ENCODE results near the gene MACROD2. TPM values are rescaled to one million over a fixed set of nuclear protein-coding genes. Genes with fewer than 3 reads are reported as not detected.

MACROD2 gene
- total RNA-seq, 1 donor from 2014 or later = 3.1 TPM

DNA sequence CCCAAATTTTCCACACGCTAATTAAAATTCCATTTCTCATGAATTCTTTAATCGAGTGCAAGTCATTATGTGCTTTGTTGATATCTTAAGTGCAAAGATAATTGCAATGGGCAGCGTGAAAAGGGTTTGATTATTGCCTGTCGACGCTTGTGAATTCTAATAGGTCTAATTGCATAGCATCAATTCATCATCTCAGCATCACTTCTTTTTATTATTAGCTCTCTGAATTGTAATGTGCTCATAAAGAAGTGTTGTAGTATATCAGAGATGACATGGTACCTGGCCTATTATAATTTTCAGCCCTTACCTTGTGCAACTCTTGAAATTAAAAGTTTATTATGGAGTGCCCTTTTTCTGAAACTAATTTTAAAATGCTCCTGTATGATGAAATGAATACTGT, 1208.9 kb downstream of the MACROD2 start:
- Histone ChIP-seq H3K27ac (ENCODE audit: low read depth, low read length) (no peak overlapping the region), H3K9ac (ENCODE audit: low read depth in 1 of 3, low read length in 3 of 3) (no peak overlapping the region), H3K9me3 (ENCODE audit: control insufficient read depth in 3 of 3, low read length in 3 of 3) (no peaks in the 10 kb centered on the region)

GRCh38 chr20:15205028-15205427, 1209.7 kb downstream of the MACROD2 start:
- Histone ChIP-seq H3K9me3 (ENCODE audit: control insufficient read depth in 3 of 3, low read length in 3 of 3) (no peaks in the 10 kb centered on the region), H3K27ac (ENCODE audit: low read depth, low read length) (no peak overlapping the region), H3K36me3 (ENCODE audit: control insufficient read depth in 3 of 3, insufficient read depth in 3 of 3, low read length in 3 of 3) (no peaks in the 10 kb centered on the region), H3K4me1 (ENCODE audit: control insufficient read depth in 3 of 3, insufficient read depth in 3 of 3, low read length in 3 of 3) (no peaks in the 10 kb centered on the region), H3K9ac (ENCODE audit: low read depth in 1 of 3, low read length in 3 of 3) (no peak overlapping the region), H3K27me3 (ENCODE audit: control insufficient read depth in 3 of 3, insufficient read depth in 3 of 3, low read length in 3 of 3) (no peaks in the 10 kb centered on the region), H3K4me3 (ENCODE audit: low read length in 3 of 3) (no peak overlapping the region)

More for the DNA sequence above, 1208.9 kb downstream of the MACROD2 start:
- no peaks in the 10 kb centered on the region for H3K36me3 ChIP-seq (ENCODE audit: control insufficient read depth in 3 of 3, insufficient read depth in 3 of 3, low read length in 3 of 3)
- H3K4me3 ChIP-seq (ENCODE audit: low read length in 3 of 3) = no peak overlapping the region
- no peaks in the 10 kb centered on the region for H3K27me3 ChIP-seq (ENCODE audit: control insufficient read depth in 3 of 3, insufficient read depth in 3 of 3, low read length in 3 of 3)
- no peaks in the 10 kb centered on the region for H3K4me1 ChIP-seq (ENCODE audit: control insufficient read depth in 3 of 3, insufficient read depth in 3 of 3, low read length in 3 of 3)

- Histone ChIP-seq H3K4me1 (ENCODE audit: control insufficient read depth in 3 of 3, insufficient read depth in 3 of 3, low read length in 3 of 3) (no peaks in the 10 kb centered on the region), H3K36me3 (ENCODE audit: control insufficient read depth in 3 of 3, insufficient read depth in 3 of 3, low read length in 3 of 3) (no peaks in the 10 kb centered on the region), H3K9ac (ENCODE audit: low read depth in 1 of 3, low read length in 3 of 3) (no peak overlapping the region), H3K27ac (ENCODE audit: low read depth, low read length) (no peak overlapping the region), H3K4me3 (ENCODE audit: low read length in 3 of 3) (no peak overlapping the region), H3K27me3 (ENCODE audit: control insufficient read depth in 3 of 3, insufficient read depth in 3 of 3, low read length in 3 of 3) (no peaks in the 10 kb centered on the region), H3K9me3 (ENCODE audit: control insufficient read depth in 3 of 3, low read length in 3 of 3) (no peaks in the 10 kb centered on the region)
These were observed 1210.4 kb downstream of the MACROD2 start for GRCh38 chr20:15205719-15206118.

DNA sequence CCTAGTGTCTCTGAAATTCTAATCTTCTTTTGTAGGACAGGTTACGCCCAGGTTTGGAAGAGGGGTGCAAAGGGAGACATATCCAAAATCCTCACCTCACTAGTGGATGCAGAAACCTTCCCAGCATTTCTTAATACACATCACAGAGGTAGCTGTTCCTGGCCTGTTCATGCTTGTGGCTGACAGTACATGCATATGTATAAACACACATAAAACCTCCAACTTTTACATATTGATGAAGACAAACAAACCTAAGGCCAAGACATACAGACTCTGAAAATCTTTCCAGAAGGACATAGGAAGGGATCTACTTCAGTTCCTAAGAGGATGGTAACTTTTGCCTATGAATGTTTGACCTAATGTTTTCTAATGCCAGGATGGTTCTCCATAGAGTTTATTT, 1214.2 kb downstream of the MACROD2 start:
- no peak overlapping the region for H3K9ac ChIP-seq (ENCODE audit: low read depth in 1 of 3, low read length in 3 of 3)
- no peaks in the 10 kb centered on the region for H3K36me3 ChIP-seq (ENCODE audit: control insufficient read depth in 3 of 3, insufficient read depth in 3 of 3, low read length in 3 of 3)
- H3K4me1 ChIP-seq (ENCODE audit: control insufficient read depth in 3 of 3, insufficient read depth in 3 of 3, low read length in 3 of 3) = no peaks in the 10 kb centered on the region
- H3K27me3 ChIP-seq (ENCODE audit: control insufficient read depth in 3 of 3, insufficient read depth in 3 of 3, low read length in 3 of 3) = no peaks in the 10 kb centered on the region
- H3K9me3 ChIP-seq (ENCODE audit: control insufficient read depth in 3 of 3, low read length in 3 of 3) = peaks cover 0 to 3% (median 0%) of the 10 kb centered on the region in 3 donors
- H3K4me3 ChIP-seq (ENCODE audit: low read length in 3 of 3) = no peak overlapping the region
- no peak overlapping the region for H3K27ac ChIP-seq (ENCODE audit: low read depth, low read length)

- H3K9me3 ChIP-seq (ENCODE audit: control insufficient read depth in 3 of 3, low read length in 3 of 3) = peaks cover 0 to 3% (median 0%) of the 10 kb centered on the region in 3 donors
- H3K27me3 ChIP-seq (ENCODE audit: control insufficient read depth in 3 of 3, insufficient read depth in 3 of 3, low read length in 3 of 3) = no peaks in the 10 kb centered on the region
- H3K4me1 ChIP-seq (ENCODE audit: control insufficient read depth in 3 of 3, insufficient read depth in 3 of 3, low read length in 3 of 3) = no peaks in the 10 kb centered on the region
- no peak overlapping the region for H3K27ac ChIP-seq (ENCODE audit: low read depth, low read length)
- H3K36me3 ChIP-seq (ENCODE audit: control insufficient read depth in 3 of 3, insufficient read depth in 3 of 3, low read length in 3 of 3) = no peaks in the 10 kb centered on the region
- H3K4me3 ChIP-seq (ENCODE audit: low read length in 3 of 3) = no peak overlapping the region
- H3K9ac ChIP-seq (ENCODE audit: low read depth in 1 of 3, low read length in 3 of 3) = no peak overlapping the region
These were observed 1218.7 kb downstream of the MACROD2 start for GRCh38 chr20:15214051-15214450.

DNA sequence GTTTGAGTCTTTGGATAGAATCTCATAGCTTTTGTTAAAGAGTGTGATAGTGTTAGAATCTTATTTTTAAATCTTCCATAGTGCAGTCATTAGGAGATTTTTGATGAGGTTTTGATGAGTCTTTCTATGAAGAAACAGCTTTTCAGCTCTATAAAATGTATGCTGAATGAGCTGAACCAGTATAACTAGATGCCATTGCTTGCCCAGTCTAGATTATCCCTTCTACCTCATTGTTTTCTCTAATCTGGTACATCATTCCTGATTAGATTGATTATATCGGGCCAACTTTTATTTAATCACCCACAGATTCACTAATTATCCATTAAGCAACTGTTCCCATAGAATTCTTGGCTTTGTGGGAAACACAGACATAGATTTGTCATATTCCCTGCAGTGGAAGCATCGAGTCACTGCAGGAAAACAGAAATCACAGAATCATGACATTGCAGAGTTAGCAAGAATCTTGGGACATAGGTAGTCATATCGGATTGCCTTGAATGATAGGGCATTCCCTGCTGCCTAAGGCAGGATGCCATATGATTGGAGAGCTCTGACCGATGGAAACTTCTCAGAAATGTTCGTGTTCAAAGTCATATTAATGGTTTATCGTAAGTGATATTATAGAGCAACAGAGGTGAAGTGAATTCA, 1224.8 kb downstream of the MACROD2 start:
- Histone ChIP-seq H3K4me3 (ENCODE audit: low read length in 3 of 3) (no peak overlapping the region), H3K27me3 (ENCODE audit: control insufficient read depth in 3 of 3, insufficient read depth in 3 of 3, low read length in 3 of 3) (no peaks in the 10 kb centered on the region), H3K36me3 (ENCODE audit: control insufficient read depth in 3 of 3, insufficient read depth in 3 of 3, low read length in 3 of 3) (no peaks in the 10 kb centered on the region), H3K9me3 (ENCODE audit: control insufficient read depth in 3 of 3, low read length in 3 of 3) (no peaks in the 10 kb centered on the region), H3K9ac (ENCODE audit: low read depth in 1 of 3, low read length in 3 of 3) (no peak overlapping the region), H3K4me1 (ENCODE audit: control insufficient read depth in 3 of 3, insufficient read depth in 3 of 3, low read length in 3 of 3) (no peaks in the 10 kb centered on the region), H3K27ac (ENCODE audit: low read depth, low read length) (no peak overlapping the region)

DNA sequence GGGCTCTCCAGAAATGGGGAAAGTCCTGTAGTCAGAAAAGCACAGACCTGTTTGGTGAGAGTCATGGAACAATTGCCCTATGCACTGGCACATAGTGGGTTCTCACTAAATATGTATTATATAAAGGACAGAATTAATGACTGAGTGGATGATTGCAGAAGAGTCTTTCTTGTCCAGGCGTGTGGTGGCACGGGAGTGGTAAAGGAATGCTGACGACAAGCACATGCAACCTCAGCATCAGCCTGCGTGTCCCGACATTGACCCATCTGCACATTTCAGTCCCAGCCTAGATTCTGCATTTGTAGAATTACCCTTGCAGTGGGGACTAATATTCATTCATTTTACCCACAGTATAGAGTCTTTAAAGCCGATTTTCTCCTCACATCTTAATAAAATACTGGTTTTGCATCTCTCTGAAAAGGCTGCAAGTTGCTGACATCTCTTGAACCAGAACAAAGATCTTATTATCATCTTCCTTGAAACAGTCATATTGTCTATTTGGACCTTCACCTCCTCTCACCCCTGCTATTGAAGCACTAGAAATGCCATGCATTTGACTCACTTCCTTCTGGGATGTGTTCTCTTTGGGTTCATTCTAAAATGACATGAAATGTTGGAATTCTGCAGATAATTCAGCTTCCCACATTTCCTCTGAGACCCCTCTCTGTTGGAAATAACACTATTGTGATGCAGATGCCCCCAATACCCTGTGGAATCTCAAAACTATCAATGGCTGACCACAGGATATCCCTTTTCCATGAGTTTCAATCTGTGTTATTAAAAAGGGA, 1225.7 kb downstream of the MACROD2 start:
- no peaks in the 10 kb centered on the region for H3K36me3 ChIP-seq (ENCODE audit: control insufficient read depth in 3 of 3, insufficient read depth in 3 of 3, low read length in 3 of 3)

DNA sequence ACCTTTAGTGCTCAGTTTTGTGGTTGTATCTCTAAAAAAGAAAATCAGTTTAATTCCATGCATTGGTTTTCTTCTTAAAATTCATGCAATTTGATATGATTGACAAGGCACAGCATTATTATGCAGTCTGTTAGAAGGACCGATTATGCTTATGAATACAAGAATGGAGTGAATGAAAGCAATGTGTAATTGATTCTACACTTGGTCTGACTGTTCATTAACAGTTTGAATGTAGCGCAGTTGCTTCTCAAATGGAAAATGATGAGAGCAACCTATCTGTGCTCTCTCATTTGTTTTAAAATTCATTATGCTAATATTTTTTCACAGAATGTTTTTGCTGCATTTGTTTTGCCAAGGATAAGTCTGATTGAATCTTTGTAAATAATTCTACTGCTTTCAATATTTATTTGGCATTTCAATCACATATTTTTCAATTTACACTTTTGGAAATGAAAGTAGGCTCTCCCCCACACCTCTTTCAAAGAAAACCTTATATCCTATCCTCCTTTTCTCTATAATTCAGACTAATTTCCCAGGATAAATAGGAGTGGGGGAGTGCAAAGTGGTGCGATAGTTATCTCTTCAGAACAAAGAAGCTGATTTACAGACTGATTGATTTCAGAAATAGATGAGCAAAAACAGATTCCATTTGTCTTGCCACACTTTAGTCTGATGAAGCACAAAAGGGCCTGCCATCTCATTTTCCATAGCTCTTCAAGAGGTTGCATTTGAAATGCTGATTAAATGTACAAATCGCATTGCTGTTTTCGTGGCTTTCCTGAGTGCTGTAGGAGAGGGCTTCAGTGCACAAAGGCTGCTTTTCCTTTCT, 1227.4 kb downstream of the MACROD2 start:
- Histone ChIP-seq H3K4me1 (ENCODE audit: control insufficient read depth in 3 of 3, insufficient read depth in 3 of 3, low read length in 3 of 3) (no peaks in the 10 kb centered on the region), H3K36me3 (ENCODE audit: control insufficient read depth in 3 of 3, insufficient read depth in 3 of 3, low read length in 3 of 3) (no peaks in the 10 kb centered on the region), H3K27me3 (ENCODE audit: control insufficient read depth in 3 of 3, insufficient read depth in 3 of 3, low read length in 3 of 3) (no peaks in the 10 kb centered on the region), H3K4me3 (ENCODE audit: low read length in 3 of 3) (no peak overlapping the region), H3K9me3 (ENCODE audit: control insufficient read depth in 3 of 3, low read length in 3 of 3) (no peaks in the 10 kb centered on the region), H3K27ac (ENCODE audit: low read depth, low read length) (no peak overlapping the region), H3K9ac (ENCODE audit: low read depth in 1 of 3, low read length in 3 of 3) (no peak overlapping the region)

More for the DNA sequence above, 1225.7 kb downstream of the MACROD2 start:
- no peaks in the 10 kb centered on the region for H3K9me3 ChIP-seq (ENCODE audit: control insufficient read depth in 3 of 3, low read length in 3 of 3)
- H3K9ac ChIP-seq (ENCODE audit: low read depth in 1 of 3, low read length in 3 of 3) = no peak overlapping the region
- no peak overlapping the region for H3K4me3 ChIP-seq (ENCODE audit: low read length in 3 of 3)
- no peaks in the 10 kb centered on the region for H3K4me1 ChIP-seq (ENCODE audit: control insufficient read depth in 3 of 3, insufficient read depth in 3 of 3, low read length in 3 of 3)
- no peaks in the 10 kb centered on the region for H3K27me3 ChIP-seq (ENCODE audit: control insufficient read depth in 3 of 3, insufficient read depth in 3 of 3, low read length in 3 of 3)
- H3K27ac ChIP-seq (ENCODE audit: low read depth, low read length) = no peak overlapping the region

GRCh38 chr20:15224199-15224598, 1228.9 kb downstream of the MACROD2 start:
- no peak overlapping the region for H3K27ac ChIP-seq (ENCODE audit: low read depth, low read length)
- no peaks in the 10 kb centered on the region for H3K9me3 ChIP-seq (ENCODE audit: control insufficient read depth in 3 of 3, low read length in 3 of 3)
- H3K4me1 ChIP-seq (ENCODE audit: control insufficient read depth in 3 of 3, insufficient read depth in 3 of 3, low read length in 3 of 3) = no peaks in the 10 kb centered on the region
- no peaks in the 10 kb centered on the region for H3K27me3 ChIP-seq (ENCODE audit: control insufficient read depth in 3 of 3, insufficient read depth in 3 of 3, low read length in 3 of 3)
- no peak overlapping the region for H3K4me3 ChIP-seq (ENCODE audit: low read length in 3 of 3)
- no peaks in the 10 kb centered on the region for H3K36me3 ChIP-seq (ENCODE audit: control insufficient read depth in 3 of 3, insufficient read depth in 3 of 3, low read length in 3 of 3)
- no peak overlapping the region for H3K9ac ChIP-seq (ENCODE audit: low read depth in 1 of 3, low read length in 3 of 3)

GRCh38 chr20:15227102-15227501, 1231.8 kb downstream of the MACROD2 start:
- Histone ChIP-seq H3K36me3 (ENCODE audit: control insufficient read depth in 3 of 3, insufficient read depth in 3 of 3, low read length in 3 of 3) (no peaks in the 10 kb centered on the region), H3K27ac (ENCODE audit: low read depth, low read length) (no peak overlapping the region), H3K4me1 (ENCODE audit: control insufficient read depth in 3 of 3, insufficient read depth in 3 of 3, low read length in 3 of 3) (no peaks in the 10 kb centered on the region), H3K4me3 (ENCODE audit: low read length in 3 of 3) (no peak overlapping the region), H3K9ac (ENCODE audit: low read depth in 1 of 3, low read length in 3 of 3) (no peak overlapping the region), H3K27me3 (ENCODE audit: control insufficient read depth in 3 of 3, insufficient read depth in 3 of 3, low read length in 3 of 3) (no peaks in the 10 kb centered on the region), H3K9me3 (ENCODE audit: control insufficient read depth in 3 of 3, low read length in 3 of 3) (no peaks in the 10 kb centered on the region)

All from skeletal muscle tissue (tissue), 4 donors.